Measurements from ENCODE around the gene CRYZL1.

The CRYZL1 gene

GRCh38 chr21:33659568-33659949 is 18.0 kb upstream of the CRYZL1 start:
- peaks cover 0 to 20% of the 10 kb centered on the region in 2 donors for H3K36me3 ChIP-seq (replicated peaks in 1 of 2; ENCODE audit: control insufficient read depth in 2 of 2, insufficient read depth in 2 of 2, low read length in 2 of 2)
- H3K9ac ChIP-seq (ENCODE audit: low read depth, low read length, poor library complexity) = no peak overlapping the region
- H3K14ac ChIP-seq (ENCODE audit: low read length) = no peak overlapping the region
- no peak overlapping the region for H3K27ac ChIP-seq (replicated peaks; ENCODE audit: low read length)
- no peak overlapping the region for H2BK12ac ChIP-seq (ENCODE audit: low read length)
- H2BK15ac ChIP-seq (ENCODE audit: low read length) = no peak overlapping the region
- no CpG with 5 or more reads among the region's 1 CpG for WGBS, 2 donors (ENCODE audit: extremely low coverage in 2 of 2, insufficient read length in 2 of 2, insufficient replicate concordance in 1 of 2)
- H2AFZ ChIP-seq (ENCODE audit: low read length) = no peak overlapping the region
- H2BK120ac ChIP-seq (ENCODE audit: low read depth, low read length) = no peak overlapping the region
- H3K9me3 ChIP-seq (replicated peaks in 1 of 2; ENCODE audit: control insufficient read depth in 2 of 2, insufficient read depth in 1 of 2, low read depth in 1 of 2, low read length in 2 of 2) = peaks cover 0 to 21% of the 10 kb centered on the region in 2 donors
- H3K79me1 ChIP-seq (ENCODE audit: low read depth, low read length) = no peaks in the 10 kb centered on the region
- peaks cover 0 to under 1% of the 10 kb centered on the region in 2 donors for H3K4me1 ChIP-seq (ENCODE audit: control insufficient read depth in 2 of 2, insufficient read depth in 1 of 2, low read depth in 1 of 2, low read length in 2 of 2)
- H2AK5ac ChIP-seq (ENCODE audit: low read depth, low read length) = no peak overlapping the region
- H4K8ac ChIP-seq (ENCODE audit: low read depth, low read length) = no peak overlapping the region
- no peak overlapping the region for H3K18ac ChIP-seq (ENCODE audit: low read length)
- no peak for DNase-seq (ENCODE audit: low spot score)
- no peak overlapping the region for H3K23ac ChIP-seq (ENCODE audit: low read depth, low read length, poor library complexity)
- H3K27me3 ChIP-seq (ENCODE audit: control insufficient read depth in 3 of 3, insufficient read depth in 3 of 3, low read depth in 1 of 3, low read length in 3 of 3) = no peaks in the 10 kb centered on the region
- no peak overlapping the region for H2BK5ac ChIP-seq (ENCODE audit: low read length)
- no peak overlapping the region for H3K4ac ChIP-seq (ENCODE audit: low read length)
- no peak overlapping the region for H3K4me3 ChIP-seq (ENCODE audit: low read length in 2 of 2)
- H4K91ac ChIP-seq (ENCODE audit: low read depth, low read length, poor library complexity) = no peak overlapping the region
- no peak overlapping the region for H3K4me2 ChIP-seq (ENCODE audit: insufficient read depth, low read length, poor library complexity, severe bottlenecking)

DNA sequence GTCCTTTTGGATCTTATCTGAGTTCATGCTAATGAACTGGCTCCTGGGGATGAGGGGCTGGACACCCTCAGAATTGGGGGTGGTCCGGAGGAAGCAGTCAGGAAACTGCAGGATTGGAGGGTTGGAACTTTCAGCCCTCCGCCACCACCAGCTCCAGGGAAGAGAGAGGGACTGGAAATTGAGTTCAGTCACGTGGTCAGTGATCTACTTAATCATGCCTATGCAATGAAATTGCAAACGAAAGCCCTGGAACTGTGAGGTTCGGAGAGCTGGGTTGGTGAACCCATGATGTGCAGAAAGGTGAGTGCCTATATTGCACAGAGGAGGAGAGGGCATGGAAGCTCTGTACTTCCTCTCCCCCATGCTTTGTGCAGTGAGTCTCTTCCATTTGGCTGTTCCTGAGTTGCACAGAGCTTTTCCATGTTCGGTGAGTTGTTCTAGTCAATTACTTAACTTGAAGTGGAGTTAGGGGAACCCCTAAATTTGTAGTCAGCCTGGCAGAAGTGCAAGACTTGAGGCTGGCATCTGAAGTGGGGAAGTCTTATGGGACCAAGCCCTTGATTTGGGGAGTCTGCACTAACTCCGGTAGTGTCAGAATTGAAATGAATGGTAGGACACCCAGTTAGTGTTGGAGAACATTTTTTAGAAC is 17.5 kb upstream of the CRYZL1 start:
- WGBS, 2 donors (ENCODE audit: extremely low coverage in 2 of 2, insufficient read length in 2 of 2, insufficient replicate concordance in 1 of 2) = no CpG with 5 or more reads among the region's 7 CpGs
- Histone ChIP-seq H3K27me3 (ENCODE audit: control insufficient read depth in 3 of 3, insufficient read depth in 3 of 3, low read depth in 1 of 3, low read length in 3 of 3) (no peaks in the 10 kb centered on the region), H2BK120ac (ENCODE audit: low read depth, low read length) (no peak overlapping the region), H3K36me3 (replicated peaks in 1 of 2; ENCODE audit: control insufficient read depth in 2 of 2, insufficient read depth in 2 of 2, low read length in 2 of 2) (peaks cover 0 to 21% of the 10 kb centered on the region in 2 donors), H2AK5ac (ENCODE audit: low read depth, low read length) (no peak overlapping the region), H3K79me1 (ENCODE audit: low read depth, low read length) (no peaks in the 10 kb centered on the region), H3K4me1 (ENCODE audit: control insufficient read depth in 2 of 2, insufficient read depth in 1 of 2, low read depth in 1 of 2, low read length in 2 of 2) (peaks cover 0 to 3% of the 10 kb centered on the region in 2 donors), H3K4me2 (ENCODE audit: insufficient read depth, low read length, poor library complexity, severe bottlenecking) (no peak overlapping the region), H3K9ac (ENCODE audit: low read depth, low read length, poor library complexity) (no peak overlapping the region), H3K27ac (replicated peaks; ENCODE audit: low read length) (no peak overlapping the region), H2BK12ac (ENCODE audit: low read length) (no peak overlapping the region), H4K8ac (ENCODE audit: low read depth, low read length) (no peak overlapping the region), H2BK5ac (ENCODE audit: low read length) (no peak overlapping the region), H2BK15ac (ENCODE audit: low read length) (no peak overlapping the region), H3K18ac (ENCODE audit: low read length) (no peak overlapping the region), H3K9me3 (replicated peaks in 1 of 2; ENCODE audit: control insufficient read depth in 2 of 2, insufficient read depth in 1 of 2, low read depth in 1 of 2, low read length in 2 of 2) (peaks cover 0 to 18% of the 10 kb centered on the region in 2 donors), H3K4ac (ENCODE audit: low read length) (no peak overlapping the region), H2AFZ (ENCODE audit: low read length) (no peak overlapping the region), H3K4me3 (ENCODE audit: low read length in 2 of 2) (no peak overlapping the region), H3K14ac (ENCODE audit: low read length) (no peak overlapping the region), H4K91ac (ENCODE audit: low read depth, low read length, poor library complexity) (no peak overlapping the region), H3K23ac (ENCODE audit: low read depth, low read length, poor library complexity) (no peak overlapping the region)
- DNase-seq (ENCODE audit: low spot score) = no peak

DNA sequence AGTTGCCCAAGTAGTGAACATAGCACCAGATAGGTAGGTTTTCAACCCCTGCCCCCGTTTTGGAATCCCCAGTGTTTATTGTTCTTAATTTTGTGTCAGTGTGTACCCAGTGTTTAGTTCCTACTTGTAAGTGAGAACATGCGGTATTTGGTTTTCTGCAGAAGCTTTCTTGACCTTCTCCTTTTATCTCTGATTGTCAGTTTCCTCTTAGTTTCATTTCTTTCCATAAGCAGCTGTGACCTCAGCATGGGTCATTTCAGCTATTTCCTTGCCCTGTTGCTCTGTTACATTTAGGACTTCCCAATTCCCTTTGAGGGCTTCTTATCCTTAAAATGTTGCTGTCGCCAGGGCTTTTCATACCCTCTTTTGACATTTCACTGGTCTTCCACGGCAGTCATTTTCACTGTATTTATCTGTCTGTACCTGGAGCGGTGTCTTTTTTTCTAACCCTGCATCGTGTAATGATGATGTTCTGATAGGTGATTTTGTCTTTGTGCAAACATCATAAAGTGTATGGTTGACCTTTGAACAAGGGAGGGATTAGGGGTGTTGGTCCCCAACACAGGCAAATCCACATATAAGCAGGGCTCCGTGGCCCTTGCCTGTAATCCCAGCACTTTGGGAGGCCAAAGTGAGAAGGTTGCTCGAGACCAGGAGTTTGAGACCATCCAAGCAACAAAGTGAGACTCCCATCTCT is 15.7 kb upstream of the CRYZL1 start:
- Histone ChIP-seq H2BK5ac (ENCODE audit: low read length) (no peak overlapping the region), H2BK15ac (ENCODE audit: low read length) (no peak overlapping the region), H2BK12ac (ENCODE audit: low read length) (no peak overlapping the region), H3K18ac (ENCODE audit: low read length) (no peak overlapping the region), H4K91ac (ENCODE audit: low read depth, low read length, poor library complexity) (no peak overlapping the region), H3K4me1 (ENCODE audit: control insufficient read depth in 2 of 2, insufficient read depth in 1 of 2, low read depth in 1 of 2, low read length in 2 of 2) (peaks cover 0 to 3% of the 10 kb centered on the region in 2 donors), H3K27ac (replicated peaks; ENCODE audit: low read length) (no peak overlapping the region), H4K8ac (ENCODE audit: low read depth, low read length) (no peak overlapping the region), H3K4me3 (ENCODE audit: low read length in 2 of 2) (no peak overlapping the region), H3K4me2 (ENCODE audit: insufficient read depth, low read length, poor library complexity, severe bottlenecking) (no peak overlapping the region), H3K36me3 (replicated peaks in 1 of 2; ENCODE audit: control insufficient read depth in 2 of 2, insufficient read depth in 2 of 2, low read length in 2 of 2) (peaks cover 0 to 22% of the 10 kb centered on the region in 2 donors), H3K14ac (ENCODE audit: low read length) (no peak overlapping the region), H2AFZ (ENCODE audit: low read length) (no peak overlapping the region), H3K9ac (ENCODE audit: low read depth, low read length, poor library complexity) (no peak overlapping the region), H3K27me3 (ENCODE audit: control insufficient read depth in 3 of 3, insufficient read depth in 3 of 3, low read depth in 1 of 3, low read length in 3 of 3) (no peaks in the 10 kb centered on the region), H2BK120ac (ENCODE audit: low read depth, low read length) (no peak overlapping the region), H3K4ac (ENCODE audit: low read length) (no peak overlapping the region), H2AK5ac (ENCODE audit: low read depth, low read length) (no peak overlapping the region), H3K79me1 (ENCODE audit: low read depth, low read length) (no peaks in the 10 kb centered on the region), H3K23ac (ENCODE audit: low read depth, low read length, poor library complexity) (no peak overlapping the region), H3K9me3 (replicated peaks in 1 of 2; ENCODE audit: control insufficient read depth in 2 of 2, insufficient read depth in 1 of 2, low read depth in 1 of 2, low read length in 2 of 2) (peaks cover 0 to 18% of the 10 kb centered on the region in 2 donors)
- WGBS, 2 donors (ENCODE audit: extremely low coverage in 2 of 2, insufficient read length in 2 of 2, insufficient replicate concordance in 1 of 2) = no CpG with 5 or more reads among the region's 8 CpGs
- DNase-seq (ENCODE audit: low spot score) = no peak

DNA sequence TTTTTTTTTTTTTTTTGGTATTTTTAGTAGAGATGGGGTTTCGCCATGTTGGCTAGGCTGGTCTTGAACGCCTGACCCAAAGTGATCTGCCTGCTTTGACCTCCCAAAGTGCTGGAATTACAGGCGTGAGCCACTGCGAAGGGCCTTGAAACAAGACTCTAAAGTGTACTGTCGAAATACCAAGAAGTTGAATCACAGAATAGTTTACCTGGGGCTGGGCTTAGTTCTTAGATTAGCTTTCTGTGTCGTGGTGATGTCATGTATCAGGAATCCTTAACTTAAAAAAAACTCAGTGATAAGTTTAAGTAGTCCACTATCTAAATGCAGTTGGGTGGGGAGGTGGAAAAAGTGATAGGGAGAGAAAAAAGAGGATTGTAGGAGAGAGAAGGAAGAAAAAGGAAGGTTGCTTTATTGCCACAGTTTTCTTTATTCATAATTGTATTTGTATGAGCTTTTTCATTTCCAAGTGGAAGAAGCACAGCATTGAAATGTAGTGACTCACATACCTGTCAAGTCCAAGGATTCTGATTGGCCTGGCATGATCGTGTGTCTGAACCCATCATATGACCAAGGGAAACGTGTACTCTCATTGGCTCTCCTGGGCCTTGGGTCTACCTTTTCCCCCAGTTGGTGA is 14.2 kb upstream of the CRYZL1 start:
- Histone ChIP-seq H2BK12ac (ENCODE audit: low read length) (no peak overlapping the region), H3K23ac (ENCODE audit: low read depth, low read length, poor library complexity) (no peak overlapping the region), H4K8ac (ENCODE audit: low read depth, low read length) (no peak overlapping the region), H3K18ac (ENCODE audit: low read length) (no peak overlapping the region), H2AFZ (ENCODE audit: low read length) (no peak overlapping the region), H3K79me1 (ENCODE audit: low read depth, low read length) (no peaks in the 10 kb centered on the region), H2BK5ac (ENCODE audit: low read length) (no peak overlapping the region), H4K91ac (ENCODE audit: low read depth, low read length, poor library complexity) (no peak overlapping the region), H3K36me3 (replicated peaks in 1 of 2; ENCODE audit: control insufficient read depth in 2 of 2, insufficient read depth in 2 of 2, low read length in 2 of 2) (peaks cover 0 to 22% of the 10 kb centered on the region in 2 donors), H3K4me2 (ENCODE audit: insufficient read depth, low read length, poor library complexity, severe bottlenecking) (no peak overlapping the region), H3K9me3 (replicated peaks in 1 of 2; ENCODE audit: control insufficient read depth in 2 of 2, insufficient read depth in 1 of 2, low read depth in 1 of 2, low read length in 2 of 2) (peaks cover 0 to 8% of the 10 kb centered on the region in 2 donors), H2BK15ac (ENCODE audit: low read length) (no peak overlapping the region), H2BK120ac (ENCODE audit: low read depth, low read length) (no peak overlapping the region), H3K4ac (ENCODE audit: low read length) (no peak overlapping the region), H3K9ac (ENCODE audit: low read depth, low read length, poor library complexity) (no peak overlapping the region), H3K14ac (ENCODE audit: low read length) (no peak overlapping the region), H2AK5ac (ENCODE audit: low read depth, low read length) (no peak overlapping the region), H3K27me3 (ENCODE audit: control insufficient read depth in 3 of 3, insufficient read depth in 3 of 3, low read depth in 1 of 3, low read length in 3 of 3) (no peaks in the 10 kb centered on the region), H3K4me1 (ENCODE audit: control insufficient read depth in 2 of 2, insufficient read depth in 1 of 2, low read depth in 1 of 2, low read length in 2 of 2) (peaks cover 0 to 6% of the 10 kb centered on the region in 2 donors), H3K27ac (replicated peaks; ENCODE audit: low read length) (no peak overlapping the region), H3K4me3 (ENCODE audit: low read length in 2 of 2) (no peak overlapping the region)
- no peak for DNase-seq (ENCODE audit: low spot score)
- no CpG with 5 or more reads among the region's 8 CpGs for WGBS, 2 donors (ENCODE audit: extremely low coverage in 2 of 2, insufficient read length in 2 of 2, insufficient replicate concordance in 1 of 2)
